Measurements from ENCODE around the gene SLC35C1. TPM values are rescaled to one million over a fixed set of nuclear protein-coding genes. Genes with fewer than 3 reads are reported as not detected.

The SLC35C1 gene
- total RNA-seq, result 13.9 and 20.3 TPM in 2 replicates

DNA sequence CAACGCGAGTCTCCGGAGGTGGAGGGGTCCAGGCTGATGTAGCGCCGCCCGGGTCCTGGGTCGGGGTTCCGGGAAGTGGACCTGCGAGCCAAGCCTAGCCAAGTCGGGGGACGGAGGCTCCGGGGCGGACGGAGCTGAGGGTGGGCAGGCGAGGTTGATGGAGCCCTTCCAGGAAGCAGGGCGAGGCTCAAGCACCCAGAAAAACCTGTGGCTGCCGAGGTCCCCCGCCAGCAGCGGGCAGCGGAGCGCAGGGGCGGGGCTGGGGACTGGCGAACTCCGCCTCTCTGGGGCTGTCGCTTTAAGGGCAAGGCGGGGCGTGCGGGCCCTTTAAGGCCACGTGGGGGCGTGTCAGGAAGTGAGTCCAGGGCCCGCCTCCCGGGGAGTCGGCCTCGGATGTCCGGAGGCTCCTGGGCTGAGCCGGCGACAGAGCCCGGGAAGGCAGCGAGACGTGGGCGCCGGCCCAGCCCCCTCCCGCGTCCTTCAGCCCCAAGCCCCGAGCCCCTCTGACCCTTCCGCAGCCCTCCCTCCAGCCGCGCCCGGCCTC lies at the start of gene SLC35C1:
Gene SLC35C1 (plus strand): TSS at position 389 of the 544 bp plus-strand sequence. CDS start 653 bp downstream, outside the sequence.

DNA sequence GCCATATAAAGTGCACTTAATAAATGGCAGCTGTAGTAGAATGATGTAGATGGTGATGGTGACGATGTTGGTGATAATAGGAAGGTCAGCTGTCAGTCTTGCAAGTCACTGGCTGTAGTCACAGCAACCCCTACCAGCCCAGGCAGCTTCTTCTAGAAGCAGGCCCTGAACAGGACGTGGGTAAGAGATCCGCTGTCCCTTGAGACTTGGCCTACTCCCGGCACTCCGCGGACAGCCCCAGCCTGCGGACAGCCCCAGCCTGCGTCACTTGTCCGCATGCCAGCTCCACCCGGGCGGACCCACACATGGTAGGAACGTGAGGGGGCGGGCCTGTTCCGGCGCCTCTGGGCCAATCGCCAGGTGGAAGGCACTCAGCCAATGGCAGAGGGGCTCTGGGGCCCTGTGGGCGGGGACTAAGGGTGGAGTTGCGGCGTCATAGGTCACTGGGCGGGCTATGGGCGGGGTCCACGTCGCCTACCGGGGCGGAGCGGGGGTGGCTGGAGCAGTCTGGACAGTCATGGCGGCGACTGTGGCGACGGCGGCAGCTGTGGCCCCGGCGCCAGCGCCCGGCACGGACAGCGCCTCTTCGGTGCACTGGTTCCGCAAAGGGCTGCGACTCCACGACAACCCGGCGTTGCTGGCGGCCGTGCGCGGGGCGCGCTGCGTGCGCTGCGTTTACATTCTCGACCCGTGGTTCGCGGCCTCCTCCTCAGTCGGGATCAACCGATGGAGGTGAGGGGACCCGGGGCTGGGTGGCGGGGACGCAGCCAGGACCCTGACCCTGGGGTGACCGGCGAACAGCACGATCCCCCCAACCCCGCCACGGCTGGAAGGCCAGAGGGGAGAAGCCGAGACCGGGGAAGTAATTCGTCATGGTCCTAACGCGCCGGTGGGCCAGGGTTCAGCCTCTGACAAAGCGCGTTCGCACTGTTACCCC lies 42.3 kb downstream of the SLC35C1 start, which contains the start of gene CRY2:
Gene CRY2 (plus strand): TSS at position 502 of the 937 bp plus-strand sequence. CDS start 16 bp downstream, at position 518.

Other genes starting within 250 kb of the SLC35C1 start
- 2.0 and 5.2 TPM in 2 replicates for gene CHST1, start 139.5 kb upstream of the SLC35C1 start, total RNA-seq
- 5.3 and 8.2 TPM in 2 replicates for gene CRY2, start 42.3 kb downstream of the SLC35C1 start, total RNA-seq
- 1.6 and 2.4 TPM in 2 replicates for gene MAPK8IP1, start 80.5 kb downstream of the SLC35C1 start, total RNA-seq
- gene FREY1, start 102.1 kb downstream of the SLC35C1 start, total RNA-seq, result 0.38 TPM in 1 of 2 replicates, not detected in the other
- gene PEX16, start 112.7 kb downstream of the SLC35C1 start, total RNA-seq, result 33.1 and 41.7 TPM in 2 replicates
- gene LARGE2, start 117.5 kb downstream of the SLC35C1 start, total RNA-seq, result 68.5 and 75.3 TPM in 2 replicates

Measured in hair follicular keratinocyte (primary cell).